HG03064 (cell line): ENCODE data around the gene YARS1.

ENCODE experiments used
- ATAC-seq: cut with Tn5 transposase; IDR thresholded peaks from one replicate; pipeline ENCODE4 v1.9.1; 2021; ENCODE audit warnings: low read depth; ENCODE audit not compliant: unreplicated experiment

Gene YARS1

GRCh38 chr1:32782086-32782485 lies 35.1 kb downstream of the YARS1 start:
- no peak for ATAC-seq

GRCh38 chr1:32780628-32781234 lies 36.4 kb downstream of the YARS1 start:
- ATAC-seq = no peak

DNA sequence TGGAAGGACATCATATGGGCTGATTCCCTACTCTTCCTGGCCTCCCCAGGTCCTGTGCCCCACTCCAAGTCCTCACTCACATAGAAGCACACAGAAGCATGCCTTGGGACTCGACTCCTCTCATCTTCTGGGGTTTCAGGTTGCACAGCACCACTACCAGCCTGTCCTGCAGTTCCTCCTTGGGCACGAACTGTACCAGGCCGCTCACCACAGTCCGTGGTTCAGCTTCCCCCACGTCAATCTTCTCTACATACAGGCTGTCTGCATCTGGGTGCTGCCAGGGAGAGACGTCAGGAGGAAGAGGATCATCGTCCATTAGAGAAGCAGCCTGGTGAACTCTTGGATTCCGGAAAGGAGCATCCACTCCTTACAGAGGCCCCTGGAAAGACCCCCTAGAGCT lies 37.2 kb downstream of the YARS1 start:
- no peak for ATAC-seq

DNA sequence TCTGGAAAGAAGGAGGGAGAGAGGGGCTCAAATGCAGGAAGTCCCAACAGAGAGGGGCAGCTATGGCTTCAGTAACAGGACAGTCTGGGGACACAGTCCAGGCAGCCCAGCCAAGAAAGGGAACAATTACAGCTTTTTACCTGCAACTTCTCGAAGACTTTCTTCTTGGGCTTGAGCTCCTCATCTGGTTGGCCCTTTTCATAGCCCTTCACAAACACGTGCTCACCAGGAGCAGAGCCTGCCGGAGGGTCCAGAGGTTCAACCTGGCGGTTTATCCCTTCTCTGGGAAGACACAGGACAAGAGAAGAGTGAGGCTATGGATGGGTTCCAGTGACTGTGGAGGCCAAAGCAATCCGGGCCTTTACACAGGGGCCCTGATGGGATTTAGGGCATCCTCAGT lies 37.9 kb downstream of the YARS1 start:
- ATAC-seq = no peak

- no peak for ATAC-seq
Measured at GRCh38 chr1:32775640-32776337, 41.4 kb downstream of the YARS1 start.

DNA sequence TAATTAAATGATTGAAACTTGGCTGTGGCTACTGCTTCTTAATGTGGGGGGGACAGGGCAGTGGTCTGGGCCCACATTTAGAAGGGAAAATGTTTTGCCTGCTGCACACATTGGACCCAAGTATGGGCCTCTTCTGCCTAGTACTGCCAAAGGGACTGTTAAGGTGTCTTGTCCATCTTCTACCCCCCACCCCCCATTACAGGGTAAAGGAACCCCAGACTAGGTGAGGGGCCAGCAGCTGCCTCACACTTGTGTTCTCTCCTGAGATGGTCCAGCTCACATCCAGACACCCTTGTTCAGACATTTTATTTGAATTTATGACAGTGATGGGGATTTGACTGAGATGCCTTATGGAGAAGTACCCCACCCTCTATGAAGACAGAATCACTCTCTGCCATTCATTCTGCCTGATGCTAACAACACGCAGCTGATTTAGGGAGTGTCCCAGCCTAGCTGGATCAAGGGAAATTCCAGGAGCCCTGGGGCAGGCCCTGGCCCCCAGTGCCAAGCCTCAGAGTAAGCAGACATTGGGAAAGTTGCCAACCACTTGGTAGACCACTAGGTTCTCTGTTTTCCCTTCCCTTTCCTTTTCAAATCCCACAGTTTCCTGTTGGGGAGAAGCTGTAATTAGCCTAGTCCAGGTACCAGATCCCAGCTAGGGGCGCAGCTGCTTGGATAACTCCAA lies 42.1 kb downstream of the YARS1 start:
- ATAC-seq = no peak

DNA sequence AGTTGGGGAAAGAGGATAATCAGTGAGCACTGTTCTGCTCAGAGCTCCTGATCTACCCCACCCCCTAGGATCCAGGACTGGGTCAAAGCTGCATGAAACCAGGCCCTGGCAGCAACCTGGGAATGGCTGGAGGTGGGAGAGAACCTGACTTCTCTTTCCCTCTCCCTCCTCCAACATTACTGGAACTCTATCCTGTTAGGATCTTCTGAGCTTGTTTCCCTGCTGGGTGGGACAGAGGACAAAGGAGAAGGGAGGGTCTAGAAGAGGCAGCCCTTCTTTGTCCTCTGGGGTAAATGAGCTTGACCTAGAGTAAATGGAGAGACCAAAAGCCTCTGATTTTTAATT lies 42.7 kb downstream of the YARS1 start:
- no peak for ATAC-seq

GRCh38 chr1:32773764-32774463 lies 43.2 kb downstream of the YARS1 start:
- ATAC-seq = no peak

- ATAC-seq = no peak
Measured at GRCh38 chr1:32773018-32773763, 44.0 kb downstream of the YARS1 start.

DNA sequence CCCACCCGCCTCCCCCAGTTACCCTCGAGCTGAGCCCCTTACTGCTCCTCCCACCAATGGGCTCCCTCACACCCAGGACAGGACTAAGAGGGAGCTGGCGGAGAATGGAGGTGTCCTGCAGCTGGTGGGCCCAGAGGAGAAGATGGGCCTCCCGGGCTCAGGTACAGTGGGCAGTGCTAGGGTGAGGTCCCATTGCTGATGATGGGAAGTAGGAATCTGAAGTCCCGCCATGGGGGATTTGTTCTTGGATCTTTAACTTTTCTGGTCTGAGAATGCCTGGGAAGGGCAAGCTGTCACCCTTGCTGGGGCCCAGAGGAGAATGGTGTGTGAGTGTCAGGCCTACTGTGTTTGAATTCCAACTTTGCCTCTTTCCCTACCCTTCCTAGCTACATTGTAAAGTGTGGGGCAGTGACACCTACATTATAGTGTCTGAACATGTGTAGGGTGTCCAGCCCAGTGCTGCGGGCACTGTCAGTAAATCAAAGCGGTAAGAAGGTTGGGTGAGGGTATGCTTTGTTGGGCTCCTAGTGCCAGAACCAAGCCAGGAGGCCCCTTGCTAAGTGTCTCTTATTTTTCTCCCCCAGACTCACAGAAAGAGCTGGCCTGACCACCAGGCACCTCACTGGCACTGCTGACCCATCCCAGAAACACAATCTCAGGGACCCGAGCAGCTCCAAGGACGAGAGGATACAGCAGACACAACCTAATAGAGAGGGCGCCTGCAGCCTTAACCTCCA lies 44.7 kb downstream of the YARS1 start:
- no peak for ATAC-seq

DNA sequence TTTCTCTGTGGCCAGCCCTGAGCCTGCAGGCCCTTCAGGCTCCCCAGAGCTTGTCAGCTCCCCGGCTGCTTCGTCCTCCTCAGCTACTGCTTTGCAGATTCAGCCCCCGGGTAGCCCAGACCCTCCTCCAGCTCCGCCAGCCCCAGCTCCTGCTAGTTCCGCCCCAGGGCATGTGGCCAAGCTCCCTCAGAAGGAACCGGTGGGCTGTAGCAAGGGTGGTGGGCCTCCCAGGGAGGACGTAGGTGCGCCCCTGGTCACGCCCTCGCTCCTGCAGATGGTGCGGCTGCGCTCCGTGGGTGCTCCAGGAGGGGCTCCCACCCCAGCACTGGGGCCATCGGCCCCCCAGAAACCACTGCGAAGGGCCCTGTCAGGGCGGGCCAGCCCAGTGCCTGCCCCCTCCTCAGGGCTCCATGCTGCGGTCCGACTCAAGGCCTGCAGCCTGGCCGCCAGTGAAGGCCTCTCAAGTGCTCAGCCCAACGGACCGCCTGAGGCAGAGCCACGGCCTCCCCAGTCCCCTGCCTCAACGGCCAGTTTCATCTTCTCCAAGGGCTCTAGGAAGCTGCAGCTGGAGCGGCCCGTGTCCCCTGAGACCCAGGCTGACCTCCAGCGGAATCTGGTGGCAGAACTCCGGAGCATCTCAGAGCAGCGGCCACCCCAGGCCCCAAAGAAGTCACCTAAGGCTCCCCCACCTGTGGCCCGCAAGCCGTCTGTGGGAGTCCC lies 45.4 kb downstream of the YARS1 start:
- no peak for ATAC-seq

DNA sequence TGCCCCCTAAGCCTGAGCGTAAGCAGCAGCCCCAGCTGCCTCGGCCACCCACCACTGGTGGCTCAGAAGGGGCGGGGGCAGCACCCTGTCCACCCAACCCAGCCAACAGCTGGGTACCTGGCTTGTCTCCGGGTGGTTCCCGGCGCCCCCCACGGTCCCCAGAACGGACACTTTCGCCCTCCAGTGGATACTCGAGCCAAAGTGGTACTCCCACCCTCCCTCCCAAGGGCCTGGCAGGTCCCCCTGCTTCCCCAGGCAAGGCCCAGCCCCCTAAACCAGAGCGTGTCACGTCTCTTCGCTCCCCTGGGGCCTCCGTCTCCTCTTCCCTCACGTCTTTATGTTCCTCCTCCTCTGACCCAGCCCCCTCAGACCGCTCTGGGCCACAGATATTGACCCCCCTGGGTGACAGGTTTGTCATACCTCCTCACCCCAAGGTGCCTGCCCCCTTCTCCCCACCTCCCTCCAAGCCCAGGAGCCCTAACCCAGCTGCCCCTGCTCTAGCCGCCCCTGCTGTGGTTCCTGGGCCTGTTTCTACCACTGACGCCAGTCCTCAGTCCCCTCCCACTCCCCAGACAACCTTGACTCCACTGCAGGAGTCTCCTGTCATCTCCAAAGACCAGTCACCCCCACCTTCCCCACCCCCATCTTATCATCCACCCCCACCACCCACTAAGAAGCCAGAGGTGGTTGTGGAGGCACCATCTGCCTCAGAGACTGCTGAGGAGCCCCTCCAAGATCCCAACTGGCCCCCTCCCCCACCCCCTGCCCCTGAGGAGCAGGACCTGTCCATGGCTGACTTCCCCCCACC lies 46.2 kb downstream of the YARS1 start:
- no peak for ATAC-seq

DNA sequence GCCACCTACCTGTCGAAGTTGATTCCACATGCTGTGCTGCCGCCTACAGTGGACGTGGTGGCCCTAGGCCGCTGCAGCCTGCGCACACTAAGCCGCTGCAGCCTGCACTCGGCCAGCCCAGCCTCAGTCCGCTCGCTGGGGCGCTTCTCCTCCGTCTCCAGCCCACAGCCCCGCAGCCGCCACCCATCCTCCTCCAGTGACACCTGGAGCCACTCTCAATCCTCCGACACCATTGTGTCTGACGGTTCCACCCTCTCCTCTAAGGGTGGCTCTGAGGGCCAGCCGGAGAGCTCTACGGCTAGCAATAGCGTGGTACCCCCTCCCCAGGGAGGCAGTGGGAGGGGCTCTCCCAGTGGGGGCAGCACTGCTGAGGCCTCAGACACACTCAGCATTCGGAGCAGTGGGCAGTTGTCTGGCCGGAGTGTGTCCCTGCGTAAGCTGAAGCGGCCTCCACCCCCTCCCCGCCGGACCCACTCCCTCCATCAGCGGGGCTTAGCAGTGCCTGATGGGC lies 46.9 kb downstream of the YARS1 start:
- ATAC-seq = no peak

DNA sequence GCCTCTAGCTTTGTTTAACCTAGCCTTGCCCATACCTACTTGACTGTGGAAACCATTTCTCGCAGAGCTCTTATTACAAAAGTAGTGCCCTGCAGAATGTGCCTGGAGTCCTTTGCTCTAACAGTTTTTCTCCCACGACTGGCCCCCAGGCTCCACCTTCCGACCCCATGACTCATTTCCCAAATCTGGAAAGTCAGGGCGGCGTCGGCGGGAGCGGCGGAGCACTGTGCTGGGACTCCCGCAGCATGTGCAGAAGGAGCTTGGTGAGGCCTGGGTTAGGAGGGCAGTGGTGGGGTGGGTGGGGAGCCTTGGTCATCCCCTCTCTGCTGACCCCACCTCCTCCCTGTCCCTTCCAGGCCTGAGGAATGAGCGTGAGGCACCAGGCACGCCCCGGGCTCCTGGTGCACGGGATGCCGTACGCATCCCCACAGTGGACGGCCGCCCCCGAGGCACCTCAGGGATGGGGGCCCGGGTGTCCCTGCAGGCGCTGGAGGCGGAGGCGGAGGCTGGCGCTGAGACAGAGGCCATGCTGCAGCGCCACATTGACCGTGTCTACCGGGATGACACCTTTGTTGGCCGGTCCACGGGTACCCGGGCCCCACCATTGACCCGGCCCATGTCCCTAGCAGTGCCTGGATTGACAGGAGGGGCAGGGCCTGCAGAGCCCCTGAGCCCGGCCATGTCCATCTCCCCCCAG lies 47.5 kb downstream of the YARS1 start:
- no peak for ATAC-seq

GRCh38 chr1:32768110-32768850 lies 48.9 kb downstream of the YARS1 start:
- no peak for ATAC-seq

DNA sequence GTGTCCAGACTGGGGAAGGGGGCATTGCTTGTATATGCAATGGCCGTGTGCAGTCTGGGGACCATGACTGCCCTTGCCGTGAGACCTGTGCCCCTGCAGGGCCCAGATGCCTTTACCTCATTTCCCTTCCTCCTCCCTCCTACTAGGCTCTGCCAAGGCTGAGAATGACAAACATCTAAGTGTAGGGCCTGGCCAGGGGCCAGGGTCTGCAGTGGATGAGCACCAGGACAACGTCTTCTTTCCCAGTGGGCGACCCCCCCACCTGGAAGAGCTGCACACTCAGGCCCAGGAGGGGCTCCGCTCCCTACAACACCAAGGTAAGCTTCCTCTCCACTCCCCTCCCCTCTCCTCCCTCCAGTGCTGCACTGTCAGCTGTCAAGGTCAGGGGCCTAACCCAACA lies 49.5 kb downstream of the YARS1 start:
- no peak for ATAC-seq

GRCh38 chr1:32767156-32767555 lies 50.0 kb downstream of the YARS1 start:
- ATAC-seq = no peak
